ENCODE results near the gene PRR29.

The PRR29 gene

DNA sequence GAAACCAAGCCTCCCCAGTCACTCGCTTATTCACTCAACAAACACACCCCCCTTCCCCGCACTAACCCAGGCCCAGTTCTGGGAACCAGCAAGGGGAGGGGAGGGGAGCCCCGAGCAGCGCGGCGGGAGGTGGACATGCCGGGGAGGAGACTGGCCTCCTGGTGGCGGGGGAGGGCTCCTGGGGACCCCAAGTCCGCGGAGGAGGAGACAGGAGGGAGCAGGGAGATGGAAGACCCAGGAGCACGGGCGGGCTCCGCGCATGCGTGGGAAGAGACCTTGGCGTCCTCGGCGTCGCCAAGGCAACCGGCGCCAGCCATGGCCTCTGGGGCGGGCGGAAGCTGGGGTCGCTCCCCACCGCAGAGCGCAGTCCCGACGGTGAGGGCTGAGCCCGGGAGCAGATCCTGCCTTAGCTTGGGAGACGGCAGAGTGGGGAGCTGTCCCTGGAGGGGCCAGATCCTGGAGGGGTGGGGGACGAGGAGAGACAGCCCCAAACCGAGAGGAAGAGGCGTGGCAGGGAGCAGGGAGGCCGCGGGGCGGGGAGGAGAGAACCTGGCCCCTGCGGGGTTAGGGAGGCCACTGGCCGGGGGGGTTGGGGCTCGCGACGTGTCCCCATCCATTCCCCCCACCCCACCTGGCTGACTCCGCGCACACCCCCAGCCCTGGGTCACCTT is at the start of gene PRR29:
PRR29 (plus strand) TSS at position 302 of the 671 bp plus-strand sequence; CDS start at position 316, 14 bp downstream.
- DNase-seq, result peak; percentile 87

DNA sequence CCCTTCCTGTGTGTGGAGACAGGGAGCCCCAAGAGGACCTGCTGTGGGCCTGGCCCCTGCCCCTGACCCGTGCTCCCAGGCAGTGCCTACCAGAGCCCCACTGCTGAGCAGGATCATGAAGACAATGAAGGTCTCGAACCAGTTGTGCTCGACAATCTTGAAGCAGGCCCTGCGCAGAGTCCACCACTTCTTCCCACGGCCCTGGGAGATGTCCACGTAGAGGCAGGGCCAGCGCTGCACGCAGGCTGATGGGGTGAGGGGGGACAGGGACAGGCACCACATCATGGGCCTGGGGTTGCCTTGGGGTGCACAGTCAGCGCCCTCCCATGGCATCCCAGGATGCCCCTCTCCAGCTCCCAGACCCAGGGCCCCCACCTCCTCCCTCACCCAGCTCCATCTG is 49.6 kb upstream of the PRR29 start:
- no peak for DNase-seq

DNA sequence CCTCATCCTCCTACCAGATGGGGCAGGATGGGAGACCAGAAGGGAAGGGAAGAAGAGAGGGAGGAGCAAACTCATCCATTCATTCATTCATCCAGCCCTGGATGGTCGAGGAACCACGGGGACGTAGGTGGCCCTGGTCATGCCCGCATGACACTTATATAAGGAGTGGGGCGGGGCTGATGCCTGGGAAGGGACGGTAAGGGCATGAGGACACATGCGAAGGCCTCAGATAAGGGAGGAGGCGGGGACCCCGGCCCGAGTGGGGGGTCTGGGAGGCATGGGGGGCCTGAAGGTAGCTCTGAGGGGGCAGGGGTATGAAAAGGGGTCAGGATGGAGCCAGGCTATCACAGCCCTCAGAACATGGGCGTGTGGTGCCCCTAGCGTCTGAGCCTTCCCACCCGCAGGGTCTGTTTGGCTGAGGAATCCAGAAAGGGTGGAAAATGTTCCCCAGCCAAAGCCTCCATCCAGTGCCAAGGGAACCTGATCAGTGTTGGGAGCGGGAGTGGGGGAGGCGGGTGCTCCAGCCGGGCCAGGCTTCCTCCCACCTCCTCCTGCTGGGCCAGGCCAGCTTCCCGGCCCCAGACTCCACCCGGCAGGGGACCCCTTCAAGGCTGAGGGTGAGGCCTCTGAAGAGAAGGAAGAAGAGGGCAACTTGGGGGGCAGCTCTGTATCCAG is 48.4 kb upstream of the PRR29 start:
- peak; percentile 79 for DNase-seq

- DNase-seq, result no peak
Measured at GRCh38 chr17:63950940-63951907, 46.9 kb upstream of the PRR29 start.

DNA sequence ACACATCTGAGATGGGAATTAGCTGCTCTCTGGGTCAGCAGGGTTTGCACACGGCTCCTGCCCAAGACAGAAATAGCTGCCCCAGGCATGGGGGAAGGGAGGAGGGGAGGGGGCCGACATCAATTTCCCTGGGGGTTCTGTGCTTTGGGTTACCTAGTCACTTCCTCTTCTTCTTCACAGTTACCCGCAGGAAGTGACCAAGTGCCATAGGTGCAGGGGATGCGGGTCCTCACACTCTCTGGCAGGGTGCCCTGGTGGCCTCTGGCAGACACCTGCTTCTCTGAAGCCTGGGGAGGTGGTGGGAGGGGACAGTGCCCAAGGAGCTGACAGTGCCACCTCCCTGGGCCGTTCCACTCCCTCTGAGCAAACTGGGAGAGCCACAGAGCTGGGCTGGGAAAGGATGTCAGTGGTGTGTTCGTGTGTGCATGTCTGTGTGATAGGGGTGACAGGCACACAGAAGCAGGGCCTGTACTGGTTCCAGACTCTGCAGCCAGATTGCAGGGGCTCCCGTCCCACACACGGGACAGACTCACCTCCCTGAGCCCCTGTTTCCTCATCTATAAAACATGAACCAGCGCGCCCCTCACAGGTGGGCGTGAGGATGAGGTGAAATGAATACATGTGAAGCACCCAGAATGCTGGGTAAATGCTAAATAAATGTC is 43.6 kb upstream of the PRR29 start:
- DNase-seq, result no peak

GRCh38 chr17:63955232-63955631 is 42.9 kb upstream of the PRR29 start:
- DNase-seq, result no peak

- DNase-seq, result no peak
Measured at GRCh38 chr17:63955791-63956190, 42.4 kb upstream of the PRR29 start.

GRCh38 chr17:63956296-63956920 is 41.7 kb upstream of the PRR29 start:
- no peak for DNase-seq

- DNase-seq, result peak; percentile 77
Measured at GRCh38 chr17:63960006-63960405, 38.1 kb upstream of the PRR29 start.

GRCh38 chr17:63960430-63960829 is 37.7 kb upstream of the PRR29 start:
- no peak for DNase-seq

- DNase-seq, result peak; percentile 76
Measured at GRCh38 chr17:63961355-63962212, 36.6 kb upstream of the PRR29 start.

- no peak for DNase-seq
Measured at GRCh38 chr17:63962298-63962744, 35.8 kb upstream of the PRR29 start.

DNA sequence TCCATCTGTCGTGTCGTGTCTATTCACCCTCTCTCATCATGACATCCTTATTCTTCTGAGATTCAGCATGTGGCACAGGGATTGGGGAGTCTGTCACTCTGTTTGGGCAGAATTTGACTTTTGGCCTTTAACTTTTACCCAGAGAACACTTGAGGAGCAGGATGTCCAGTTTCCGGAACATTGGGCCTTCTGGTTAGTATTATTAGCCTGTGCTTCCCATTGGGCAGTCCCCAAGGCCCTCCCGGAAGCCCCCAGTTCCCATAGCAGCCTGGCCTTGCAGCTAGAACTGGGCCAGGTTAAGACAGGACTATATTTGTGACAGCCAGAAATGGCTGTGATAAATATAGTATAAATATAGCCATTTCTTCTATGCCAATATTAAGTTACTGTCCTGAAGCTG is 35.0 kb upstream of the PRR29 start:
- DNase-seq, result no peak

GRCh38 chr17:63966646-63967264 is 31.4 kb upstream of the PRR29 start:
- no peak for DNase-seq

DNA sequence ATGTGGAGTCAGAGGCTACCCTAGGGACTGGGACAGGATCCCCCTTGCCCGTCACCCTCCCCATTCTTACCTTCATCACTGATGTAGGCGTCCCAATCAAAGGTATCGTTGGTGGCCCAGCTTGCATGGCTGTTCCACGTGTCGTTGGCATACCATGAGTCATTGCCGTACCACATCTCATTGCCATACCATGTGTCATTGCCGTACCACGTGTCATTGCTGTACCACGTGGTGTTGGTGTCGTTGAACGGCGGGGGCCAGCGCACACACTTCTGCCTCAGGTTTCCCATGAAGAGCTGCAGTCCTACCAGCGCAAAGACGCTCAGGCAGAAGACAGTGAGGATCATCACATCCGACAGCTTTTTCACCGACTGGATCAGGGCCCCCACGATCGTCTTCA is 30.2 kb upstream of the PRR29 start:
- DNase-seq, result no peak

GRCh38 chr17:63969278-63969677 is 28.9 kb upstream of the PRR29 start:
- no peak for DNase-seq

DNA sequence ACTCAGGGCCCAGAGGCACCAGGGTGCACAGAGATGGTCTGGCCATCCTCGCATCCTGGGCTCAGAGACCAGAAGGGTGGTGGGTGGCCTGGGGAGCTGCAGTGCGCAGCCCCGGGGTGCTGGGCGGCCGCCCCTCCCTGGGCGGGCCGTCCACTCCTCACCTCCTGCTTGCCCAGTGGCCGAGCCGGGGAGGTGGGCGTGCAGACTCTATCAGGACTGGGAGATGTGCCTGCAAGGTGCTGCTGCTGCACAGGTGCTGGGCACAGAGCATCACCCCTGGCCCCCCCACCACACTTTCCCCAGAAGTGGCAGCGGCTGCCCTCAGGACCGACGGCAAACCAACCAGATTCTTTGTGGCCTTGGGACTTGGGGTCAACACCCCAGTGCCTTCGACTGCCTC is 25.4 kb upstream of the PRR29 start, which contains the start of gene SCN4A:
SCN4A (minus strand) TSS at position 123 of the 400 bp plus-strand sequence; CDS start at position 46, 77 bp downstream.
- DNase-seq, result no peak

DNA sequence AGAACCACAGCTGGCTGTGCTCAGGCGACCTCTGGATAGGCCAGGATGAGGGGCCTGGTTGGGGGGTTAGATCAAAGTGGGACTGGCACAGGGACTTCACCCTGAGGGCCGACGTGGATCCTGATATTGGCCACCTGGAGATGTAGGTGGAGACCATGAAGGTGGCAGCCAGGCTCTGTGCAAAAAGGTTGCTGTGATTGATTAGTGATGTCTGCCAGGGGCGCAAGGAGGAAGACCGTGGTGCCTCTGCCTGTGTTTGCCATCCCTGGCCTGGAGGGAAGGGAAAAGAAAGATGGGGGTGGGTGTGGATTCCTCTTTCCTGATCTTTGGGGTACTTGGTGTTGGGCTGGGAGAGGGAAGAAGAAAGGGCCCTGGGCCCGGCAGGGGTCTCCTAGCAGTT is 24.9 kb upstream of the PRR29 start:
- DNase-seq, result no peak

DNA sequence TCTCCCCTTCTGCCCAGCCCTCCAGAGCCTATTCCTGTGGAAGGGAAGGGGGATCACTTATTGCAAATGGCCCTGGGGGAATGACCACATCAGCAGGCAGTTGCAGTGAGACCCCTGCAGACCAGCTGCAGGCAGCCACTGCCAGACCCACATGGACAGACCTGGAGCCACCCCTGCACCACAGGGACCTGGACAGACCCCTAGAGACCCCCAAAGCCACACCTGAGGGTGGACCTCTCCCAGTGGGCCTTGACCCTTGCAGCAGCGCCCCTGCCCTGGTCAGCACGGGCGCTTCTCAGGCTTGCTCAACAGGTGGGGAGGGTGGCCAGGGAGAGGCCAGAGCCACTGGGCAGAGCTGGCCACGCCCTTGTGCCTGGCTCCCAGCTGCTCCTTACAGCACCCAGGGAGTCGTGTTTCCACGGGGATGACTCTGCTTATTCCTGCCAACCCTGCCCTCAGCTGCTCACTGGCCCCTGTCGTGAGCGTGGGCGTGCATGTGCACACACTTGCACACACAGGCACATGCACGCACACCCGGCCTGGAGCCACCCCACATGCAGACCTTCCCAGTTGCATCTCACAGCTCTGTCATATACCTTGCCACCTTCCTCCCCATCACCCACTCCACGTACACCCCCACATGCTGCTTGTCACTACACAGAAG is 24.1 kb upstream of the PRR29 start:
- DNase-seq, result peak; percentile 51

- no peak for DNase-seq
Measured at GRCh38 chr17:63974594-63975192, 23.5 kb upstream of the PRR29 start.

Data from right hindlimb (tissue), 1 donor.